H1 (cell line): ENCODE measurements around the gene SNORC. TPM values are rescaled to one million over a fixed set of nuclear protein-coding genes. Genes with fewer than 3 reads are reported as not detected.

Source experiments
- CTCF ChIA-PET: fragments of 300-600 bp; sonication (Branson Sonifier 250); formaldehyde crosslinking; loops from one replicate; lab custom pipeline; 2021; ENCODE audit not compliant: partially characterized antibody; lab: Charles Lee
- POLR2A ChIA-PET: fragments of 300-600 bp; sonication (Branson Sonifier 250); formaldehyde crosslinking; loops from one replicate; lab custom pipeline; 2021; ENCODE audit warnings: inconsistent platforms; ENCODE audit not compliant: partially characterized antibody; lab: Charles Lee
- DNase-seq, 2 experiments: peaks; one replicate each; pipeline versions ENCODE4 v3.0.0 to v3.0.0-alpha.2; 2010 to 2022; ENCODE audit warnings: low spot score in 2 of 2, low read depth in 1 of 2, mixed read lengths in 1 of 2
- FAIRE-seq: peaks from 2 replicates; lab custom pipeline; 2011; peaks lifted over from hg19 to GRCh38; lab: Jason Lieb, UNC
- H2AFZ ChIP-seq: 2 replicates; pipeline ENCODE4 v1.8.1; 2012; ENCODE audit warnings: low read length, inconsistent platforms
- H2AK5ac ChIP-seq: 2 replicates; pipeline ENCODE4 v1.6.1; 2013; ENCODE audit warnings: low read depth, low read length
- H2BK120ac ChIP-seq: replicated peaks from 2 replicates; pipeline ENCODE3; 2013; ENCODE audit warnings: low read depth, low read length, inconsistent platforms
- H2BK12ac ChIP-seq: 2 replicates; pipeline ENCODE4 v1.6.1; 2013; ENCODE audit warnings: low read depth, low read length
- H2BK15ac ChIP-seq: 2 replicates; pipeline ENCODE4 v1.6.1; 2013; ENCODE audit warnings: low read length
- H2BK20ac ChIP-seq: 2 replicates; pipeline ENCODE4 v1.6.1; 2013; ENCODE audit warnings: low read length
- H2BK5ac ChIP-seq: 2 replicates; pipeline ENCODE4 v1.6.1; 2013; ENCODE audit warnings: low read depth, low read length
- H3K14ac ChIP-seq: 2 replicates; pipeline ENCODE4 v1.6.1; 2013; ENCODE audit warnings: inconsistent platforms; ENCODE audit not compliant: insufficient read length
- H3K18ac ChIP-seq: 2 replicates; pipeline ENCODE4 v1.6.1; 2013; ENCODE audit warnings: low read length; ENCODE audit errors: extremely low read depth
- H3K23ac ChIP-seq: 2 replicates; pipeline ENCODE4 v1.6.1; 2013; ENCODE audit warnings: inconsistent platforms; ENCODE audit not compliant: insufficient read length
- H3K23me2 ChIP-seq: 2 replicates; pipeline ENCODE4 v1.6.1; 2013; ENCODE audit warnings: low read depth, low read length
- H3K27ac ChIP-seq: 2 replicates; pipeline ENCODE4 v1.6.1; 2011; ENCODE audit warnings: low read depth, low read length, inconsistent platforms
- H3K27me3 ChIP-seq, 4 experiments: replicated peaks in 1 of 4; 1 replicate in 1 of 4; 2 replicates in 3 of 4; pipeline versions ENCODE4 v1.6.1 to v1.8.1; 2011 to 2013; ENCODE audit warnings: low read length in 3 of 4, mild to moderate bottlenecking in 3 of 4, inconsistent platforms in 2 of 4, mixed read lengths in 2 of 4, moderate library complexity in 1 of 4; ENCODE audit not compliant: control insufficient read depth in 3 of 4, insufficient read depth in 3 of 4; ENCODE audit errors: extremely low read depth in 1 of 4
- H3K36me3 ChIP-seq, 4 experiments: 2 replicates each; pipeline versions ENCODE4 v1.6.1 to v1.8.1; 2011 to 2013; ENCODE audit warnings: mild to moderate bottlenecking in 4 of 4, low read length in 3 of 4, moderate library complexity in 2 of 4, control low read depth in 1 of 4, inconsistent platforms in 1 of 4; ENCODE audit not compliant: insufficient read depth in 4 of 4, control insufficient read depth in 2 of 4
- H3K4ac ChIP-seq: replicated peaks from 2 replicates; pipeline ENCODE3; 2013; ENCODE audit warnings: low read length, low read depth, mixed read lengths, inconsistent platforms; ENCODE audit not compliant: insufficient read length
- H3K4me1 ChIP-seq, 4 experiments: replicated peaks in 1 of 4; 1 replicate in 1 of 4; 2 replicates in 3 of 4; pipeline versions ENCODE4 v1.6.1 to v1.8.1; 2011 to 2013; ENCODE audit warnings: low read length in 3 of 4, inconsistent platforms in 2 of 4, mixed read lengths in 1 of 4; ENCODE audit not compliant: insufficient read depth in 4 of 4, control insufficient read depth in 3 of 4
- H3K4me2 ChIP-seq, 2 experiments: 2 replicates each; pipeline versions ENCODE4 v1.6.1 to v1.8.1; 2011 to 2013; ENCODE audit warnings: low read depth in 2 of 2, low read length in 2 of 2, control low read depth in 1 of 2, inconsistent platforms in 1 of 2, mild to moderate bottlenecking in 1 of 2; ENCODE audit not compliant: insufficient read depth in 1 of 2
- H3K4me3 ChIP-seq, 4 experiments: fragments of 200-600, 300-600 bp in 1 of 4; sonication (generic), shearing (Covaris generic), sonication (Bioruptor Twin) in 1 of 4; 2 replicates each; pipeline versions ENCODE4 v1.5.1 to v1.8.1; 2011 to 2016; ENCODE audit warnings: low read length in 4 of 4, low read depth in 3 of 4, control low read depth in 2 of 4, inconsistent platforms in 2 of 4, mild to moderate bottlenecking in 2 of 4, mixed read lengths in 1 of 4, moderate library complexity in 1 of 4; ENCODE audit not compliant: insufficient read depth in 2 of 4; ENCODE audit errors: extremely low read depth in 1 of 4
- H3K56ac ChIP-seq: replicated peaks from 2 replicates; pipeline ENCODE3; 2013; ENCODE audit warnings: low read depth, mild to moderate bottlenecking, mixed read lengths, low read length, inconsistent platforms; ENCODE audit not compliant: insufficient read length
- H3K79me1 ChIP-seq: 2 replicates; pipeline ENCODE4 v1.6.1; 2013; ENCODE audit warnings: low read depth, low read length, control low read depth
- H3K79me2 ChIP-seq, 2 experiments: 2 replicates each; pipeline versions ENCODE4 v1.6.1 to v1.8.1; 2012 to 2013; ENCODE audit warnings: low read length in 2 of 2, mild to moderate bottlenecking in 2 of 2, inconsistent platforms in 1 of 2; ENCODE audit not compliant: insufficient read depth in 2 of 2, control insufficient read depth in 1 of 2
- H3K9ac ChIP-seq, 4 experiments: replicated peaks in 1 of 4; 1 replicate in 1 of 4; 2 replicates in 3 of 4; pipeline versions ENCODE4 v1.6.1 to v1.8.1; 2011 to 2013; ENCODE audit warnings: low read depth in 3 of 4, low read length in 3 of 4, control low read depth in 2 of 4, mild to moderate bottlenecking in 2 of 4, moderate library complexity in 2 of 4, inconsistent platforms in 1 of 4; ENCODE audit errors: extremely low read depth in 1 of 4
- H3K9me3 ChIP-seq, 2 experiments: 2 replicates each; pipeline versions ENCODE4 v1.6.1 to v1.8.1; 2012 to 2013; ENCODE audit warnings: mild to moderate bottlenecking in 2 of 2, moderate library complexity in 2 of 2, control low read depth in 1 of 2, inconsistent platforms in 1 of 2, low read depth in 1 of 2, low read length in 1 of 2, mixed read lengths in 1 of 2; ENCODE audit not compliant: insufficient read depth in 2 of 2
- H4K20me1 ChIP-seq, 2 experiments: replicated peaks in 1 of 2; 2 replicates each; pipeline versions ENCODE3 to v1.8.1; 2011 to 2013; ENCODE audit warnings: inconsistent platforms in 2 of 2, low read length in 2 of 2, mild to moderate bottlenecking in 1 of 2; ENCODE audit not compliant: insufficient read depth in 2 of 2, control insufficient read depth in 1 of 2
- H4K5ac ChIP-seq: 2 replicates; pipeline ENCODE4 v1.6.1; 2013; ENCODE audit warnings: low read length, low read depth, mixed read lengths, inconsistent platforms; ENCODE audit not compliant: insufficient read length
- H4K8ac ChIP-seq: 2 replicates; pipeline ENCODE4 v1.8.0; 2013; ENCODE audit warnings: mild to moderate bottlenecking, moderate library complexity, low read length, inconsistent platforms; ENCODE audit not compliant: insufficient read depth; ENCODE audit errors: extremely low read depth
- H4K91ac ChIP-seq: replicated peaks from 2 replicates; pipeline ENCODE3; 2013; ENCODE audit warnings: low read length, mixed read lengths, inconsistent platforms; ENCODE audit not compliant: insufficient read length
- CTCF ChIP-seq, 3 experiments: IDR thresholded peaks; 1 replicate in 2 of 3; 2 replicates in 1 of 3; pipeline versions ENCODE4 v1.5.1 to v1.6.1; 2011; ENCODE audit warnings: low read length in 3 of 3, mild to moderate bottlenecking in 3 of 3, inconsistent platforms in 2 of 3, low read depth in 1 of 3, moderate library complexity in 1 of 3; ENCODE audit not compliant: insufficient read depth in 1 of 3; ENCODE audit errors: control extremely low read depth in 1 of 3
- JUN ChIP-seq: IDR thresholded peaks from 2 replicates; pipeline ENCODE4 v1.6.1; 2011; ENCODE audit warnings: low read depth, mild to moderate bottlenecking, improper control_type of control experiment, low read length
- KDM4A ChIP-seq: IDR thresholded peaks from one replicate; pipeline ENCODE4 v1.7.1; 2012; ENCODE audit warnings: low read depth, mild to moderate bottlenecking, moderate library complexity, low read length, inconsistent platforms; ENCODE audit not compliant: severe bottlenecking
- PHF8 ChIP-seq: fragments of 200-600 bp; sonication (generic); conservative IDR thresholded peaks from 2 replicates; pipeline ENCODE4 v1.7.1; 2012; ENCODE audit warnings: low read depth, mild to moderate bottlenecking, inconsistent platforms, low read length, moderate library complexity
- POU5F1 ChIP-seq: IDR thresholded peaks from 2 replicates; pipeline ENCODE4 v1.6.1; 2011; ENCODE audit warnings: low read depth, mild to moderate bottlenecking, low read length, moderate library complexity
- RAD21 ChIP-seq, 2 experiments: IDR thresholded peaks in 1 of 2; conservative IDR thresholded peaks in 1 of 2; 2 replicates each; pipeline ENCODE4 v1.6.1; 2011; ENCODE audit warnings: low read depth in 2 of 2, low read length in 2 of 2, improper control_type of control experiment in 1 of 2, inconsistent platforms in 1 of 2, mild to moderate bottlenecking in 1 of 2, moderate library complexity in 1 of 2
- WGBS, 2 experiments: shearing (Covaris generic) in 1 of 2; methylation state at CpG; one replicate each; pipeline versions ENCODE4 v1.1.6 to v1.1.7; 2013 to 2015; ENCODE audit warnings: low lambda C conversion rate in 2 of 2, mixed read lengths in 2 of 2, inconsistent platforms in 1 of 2, low coverage in 1 of 2, missing lambda C conversion rate in 1 of 2; ENCODE audit not compliant: insufficient replicate concordance in 2 of 2, insufficient coverage in 1 of 2, insufficient read length in 1 of 2; ENCODE audit errors: extremely low coverage in 1 of 2, missing lambda C conversion rate in 1 of 2; 5-methylcytosine and 5-hydroxymethylcytosine counted together
- polyA plus RNA-seq, 7 experiments: library from polyadenylated mRNA; depleted of rRNA in 3 of 7; stranded (reverse) in 5 of 7; unstranded in 2 of 7; fragments of >200 nt in 5 of 7; fragments of 200-250 nt in 2 of 7; gene quantifications; 1 replicate in 5 of 7; 2 replicates in 1 of 7; 4 replicates in 1 of 7; pipeline versions ENCODE4 v1.2.1 to v1.2.3, GENCODE V29; 2011 to 2013; ENCODE audit warnings: missing spikeins in 2 of 7, mixed read lengths in 2 of 7
- total RNA-seq: library from RNA; stranded (reverse); fragmentation: NEBNext Ultra II Directional; extraction: Animal tissue kit (Norgen Biotek cat#: 25700); gene quantifications from 2 replicates; pipeline ENCODE4 v1.2.1, GENCODE V29; 2021

Gene SNORC
- total and polyA plus RNA-seq, 2 of the 8 experiments (the other 6 are each of a cell fraction or from before 2014, with no cell fraction given): 1.6 to 1.8 TPM

GRCh38 chr2:232888839-232889529 is 18.9 kb downstream of the SNORC start:
- Histone ChIP-seq H2BK15ac (no peak overlapping the region), H4K91ac (no peak overlapping the region), H3K23me2 (peaks cover 5% of the 10 kb centered on the region), H3K18ac (no peak overlapping the region), H2AK5ac (no peak overlapping the region), H3K4me2 (no peak overlapping the region), H3K9me3 (no peaks in the 10 kb centered on the region), H3K79me2 (no peaks in the 10 kb centered on the region), H3K9ac (no peak overlapping the region), H3K23ac (no peak overlapping the region), H3K4me1 (peaks cover 0 to 16% (median 10%) of the 10 kb centered on the region in 4 experiments; a peak in 6 of 7 replicates), H3K27me3 (no peaks in the 10 kb centered on the region), H3K27ac (no peak overlapping the region), H2AFZ (no peak overlapping the region), H4K5ac (no peak overlapping the region), H4K8ac (no peak overlapping the region), H3K14ac (no peak overlapping the region), H3K4ac (no peak overlapping the region), H3K79me1 (no peaks in the 10 kb centered on the region), H2BK120ac (no peak overlapping the region), H3K36me3 (no peaks in the 10 kb centered on the region; a peak in 1 of 8 replicates), H2BK20ac (no peak overlapping the region), H2BK12ac (no peak overlapping the region; the same call in 1 of the 2 replicates), H4K20me1 (peaks cover 0 to 8% of the 10 kb centered on the region in 2 experiments), H3K4me3 (no peak overlapping the region), H3K56ac (no peak overlapping the region), H2BK5ac (no peak overlapping the region)
- no peak for DNase-seq
- CTCF ChIA-PET: interaction anchor here (0.5 to 3.0 kb wide), 3 partner anchors 11 to 250 kb away, joined by 3 to 7 read pairs (median 5); no protein-coding TSS in a partner anchor
- POLR2A ChIA-PET: no interaction called here
- no peak for FAIRE-seq
- 89% methylated on average over 14 of the region's 14 CpGs; no CpG with 5 or more reads in 1 of the 2 experiments for WGBS, 2 experiments
- TF ChIP-seq KDM4A: no peak
- no peak for TF ChIP-seq PHF8
- no peak for TF ChIP-seq JUN
- TF ChIP-seq CTCF (IDR thresholded peaks at IDR 0.05; ENCODE audit: control extremely low read depth in 1 of 3, insufficient read depth in 1 of 3, low read depth in 1 of 3, low read length in 3 of 3): no peak
- TF ChIP-seq POU5F1: no peak
- TF ChIP-seq RAD21 (IDR thresholded peaks at IDR 0.05 in 1 of 2, conservative IDR thresholded peaks at IDR 0.05 in 1 of 2; ENCODE audit: low read depth in 2 of 2, low read length in 2 of 2): no peak
